ENCODE measurements around the gene RALGAPA2.

- no peak for TF ChIP-seq CTCF (IDR thresholded peaks at IDR 0.05; ENCODE audit: insufficient read depth, low read length, poor library complexity, severe bottlenecking)
- no peak for TF ChIP-seq EZH2phosphoT487 (conservative IDR thresholded peaks at IDR 0.05; ENCODE audit: low read length)
Measured at GRCh38 chr20:20500312-20500711, 212.1 kb downstream of the RALGAPA2 start.
